GM13977 (cell line): ENCODE data around the gene ZNF341.

ENCODE experiments used
- DNase-seq: peaks from one replicate; pipeline ENCODE4 v3.0.0; 2012; ENCODE audit warnings: low spot score
- CTCF ChIP-seq: IDR thresholded peaks from 2 replicates; pipeline ENCODE4 v1.5.1; 2012; ENCODE audit warnings: mild to moderate bottlenecking, control low read depth; ENCODE audit not compliant: insufficient read depth; ENCODE audit errors: extremely low read depth, missing control alignments
- in situ Hi-C: fragments of 300-500 bp; cut with MboI; formaldehyde crosslinking; loops from one replicate; pipeline ENCODE4 v1.12.0; 2022; ENCODE audit warnings: low sequenced_read_pairs, low pct_unique_long_range_greater_than_20kb, mixed read lengths, inconsistent platforms; ENCODE audit not compliant: unreplicated experiment

ZNF341 gene

GRCh38 chr20:33765592-33765991 is 33.8 kb downstream of the ZNF341 start:
- in situ Hi-C loops: no loop called here
- no peak for DNase-seq
- no peak for TF ChIP-seq CTCF

DNA sequence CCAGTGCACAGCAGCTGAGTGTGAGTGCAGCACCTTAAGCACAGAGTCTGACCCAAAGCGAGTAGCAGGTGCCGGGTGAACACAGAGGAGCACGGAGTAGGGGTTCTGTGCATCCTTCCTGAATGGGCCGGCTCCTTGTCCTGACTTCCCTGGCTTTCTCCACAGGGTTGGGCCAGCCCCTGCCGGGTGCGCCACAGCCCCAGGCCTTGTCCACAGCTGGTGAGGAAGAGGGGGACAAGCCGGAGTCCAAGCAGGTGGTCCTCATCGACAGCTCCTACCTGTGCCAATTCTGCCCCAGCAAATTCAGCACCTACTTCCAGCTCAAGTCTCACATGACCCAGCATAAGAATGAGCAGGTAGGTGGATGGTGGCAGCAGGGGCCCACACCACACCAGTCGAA is 34.9 kb downstream of the ZNF341 start:
- in situ Hi-C loops: no loop called here
- TF ChIP-seq CTCF: no peak
- DNase-seq: no peak

DNA sequence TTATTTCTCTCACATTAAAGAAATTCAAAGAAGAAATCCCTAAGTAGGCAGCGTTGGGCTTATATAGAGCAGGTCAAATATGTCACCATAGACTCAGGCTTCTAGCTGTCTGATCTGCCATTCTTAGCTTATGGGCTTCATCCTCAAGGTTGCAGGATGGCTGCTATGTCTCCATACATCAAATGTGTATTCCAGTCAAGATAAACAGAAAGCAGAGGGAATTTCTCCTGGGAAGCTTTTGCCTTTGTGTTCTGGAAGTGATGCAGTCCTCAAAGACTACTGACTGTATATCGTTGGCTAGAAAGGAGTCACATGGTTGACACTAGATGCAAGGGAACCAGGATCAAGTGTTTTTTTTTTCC is 36.0 kb downstream of the ZNF341 start:
- in situ Hi-C loops: no loop called here
- no peak for DNase-seq
- TF ChIP-seq CTCF: no peak

- TF ChIP-seq CTCF: no peak
- no peak for DNase-seq
- in situ Hi-C loops: no loop called here
Observed at GRCh38 chr20:33769043-33769442, 37.2 kb downstream of the ZNF341 start.

DNA sequence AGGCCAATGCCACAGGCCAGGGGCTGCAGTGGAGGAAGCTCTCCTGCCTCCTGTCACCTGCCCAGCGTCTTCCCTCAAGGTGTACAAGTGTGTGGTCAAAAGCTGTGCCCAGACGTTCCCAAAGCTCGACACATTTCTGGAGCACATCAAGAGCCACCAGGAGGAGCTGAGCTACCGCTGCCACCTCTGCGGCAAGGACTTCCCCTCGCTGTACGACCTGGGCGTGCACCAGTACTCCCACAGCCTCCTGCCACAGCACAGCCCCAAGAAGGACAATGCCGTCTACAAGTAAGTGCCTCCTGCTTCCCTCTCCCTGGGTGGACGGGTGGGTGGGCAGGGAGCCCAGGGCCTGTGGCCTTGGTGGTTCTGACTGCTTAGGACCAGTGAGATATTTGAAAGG is 38.2 kb downstream of the ZNF341 start:
- in situ Hi-C loops: no loop called here
- no peak for DNase-seq
- no peak for TF ChIP-seq CTCF

GRCh38 chr20:33771938-33772337 is 40.1 kb downstream of the ZNF341 start:
- no peak for TF ChIP-seq CTCF
- in situ Hi-C loops: no loop called here
- no peak for DNase-seq

- no peak for DNase-seq
- in situ Hi-C loops: no loop called here
- no peak for TF ChIP-seq CTCF
Observed at GRCh38 chr20:33772439-33772838, 40.6 kb downstream of the ZNF341 start.
